K562 (cell line): ENCODE data around the gene ECSCR. TPM values are rescaled to one million over a fixed set of nuclear protein-coding genes. Genes with fewer than 3 reads are reported as not detected.

Experiments used
- ATAC-seq: fragments of 200-7000 bp; cut with Tn5 transposase; 3 replicates; pipeline ENCODE4 v1.9.1; 2020; ENCODE audit warnings: moderate library complexity
- BruUV-seq: library from RNA; stranded (reverse); fragments of 400-500 nt; replicated peaks from 2 replicates; lab custom pipeline; 2021; lab: Mats Ljungman, UMichigan
- CTCF ChIA-PET: fragments of 300-600 bp; formaldehyde crosslinking; extraction: SDS; loops from one replicate; lab custom pipeline; 2021; ENCODE audit warnings: low intra/inter-chr PET ratio; lab: Yijun Ruan, JAX
- POLR2A ChIA-PET: fragments of 300-600, 350-650 bp; sonication (Branson Sonifier 250); formaldehyde crosslinking; extraction: SDS; loops from one replicate; lab custom pipeline; 2021; ENCODE audit warnings: antibody characterized with exemption, inconsistent platforms; lab: Yijun Ruan, JAX
- DNase-seq, 4 experiments: peaks; one replicate each; pipeline versions ENCODE4 v3.0.0 to v3.0.0-alpha.2; 2011 to 2018; ENCODE audit warnings: low spot score in 3 of 4, mixed read lengths in 3 of 4; ENCODE audit errors: extremely low read depth in 1 of 4
- FAIRE-seq: peaks from 2 replicates; lab custom pipeline; 2011; peaks lifted over from hg19 to GRCh38; lab: Jason Lieb, UNC
- H2AFZ ChIP-seq: 2 replicates; pipeline ENCODE4 v1.6.0; 2011; ENCODE audit warnings: low read depth, low read length, control low read depth, inconsistent platforms
- H3K27ac ChIP-seq: fragments of 200-600 bp; 3 replicates; pipeline ENCODE4 v1.8.0; 2011; ENCODE audit warnings: low read depth, mild to moderate bottlenecking, control low read depth, inconsistent platforms, low read length, moderate library complexity, mixed read lengths; ENCODE audit errors: extremely low read depth
- H3K27me3 ChIP-seq, 2 experiments: fragments of 300-600 bp in 1 of 2; 2 replicates in 1 of 2; 3 replicates in 1 of 2; pipeline versions ENCODE4 v1.6.0 to v1.8.0; 2011; ENCODE audit warnings: inconsistent platforms in 2 of 2, low read length in 2 of 2, mild to moderate bottlenecking in 1 of 2, mixed read lengths in 1 of 2, moderate library complexity in 1 of 2; ENCODE audit not compliant: control insufficient read depth in 2 of 2, insufficient read depth in 2 of 2
- H3K36me3 ChIP-seq: fragments of 300-600 bp; 3 replicates; pipeline ENCODE4 v1.8.0; 2011; ENCODE audit warnings: mild to moderate bottlenecking, low read length, inconsistent platforms; ENCODE audit not compliant: control insufficient read depth, insufficient read depth
- H3K4me1 ChIP-seq, 2 experiments: fragments of 200-600 bp in 1 of 2; replicated peaks in 1 of 2; 2 replicates in 1 of 2; 3 replicates in 1 of 2; pipeline versions ENCODE4 v1.5.1 to v1.8.0; 2011; ENCODE audit warnings: inconsistent platforms in 2 of 2, low read length in 2 of 2, mild to moderate bottlenecking in 1 of 2, mixed read lengths in 1 of 2, moderate library complexity in 1 of 2; ENCODE audit not compliant: control insufficient read depth in 2 of 2, insufficient read depth in 2 of 2
- H3K4me2 ChIP-seq: 2 replicates; pipeline ENCODE4 v1.6.1; 2011; ENCODE audit warnings: low read length, control low read depth, inconsistent platforms, mixed read lengths; ENCODE audit not compliant: insufficient read depth
- H3K4me3 ChIP-seq: fragments of 200-600 bp; sonication (generic), shearing (Covaris generic); 2 replicates; pipeline ENCODE4 v1.5.1; 2016; ENCODE audit warnings: control low read depth, inconsistent platforms
- H3K79me2 ChIP-seq: fragments of 200-600 bp; 3 replicates; pipeline ENCODE4 v1.8.0; 2011; ENCODE audit warnings: low read length, inconsistent platforms; ENCODE audit not compliant: control insufficient read depth, insufficient read depth
- H3K9ac ChIP-seq, 2 experiments: 2 replicates each; pipeline versions ENCODE4 v1.6.0 to v1.6.1; 2011; ENCODE audit warnings: low read depth in 2 of 2, low read length in 2 of 2, control low read depth in 1 of 2, inconsistent platforms in 1 of 2, mild to moderate bottlenecking in 1 of 2, mixed read lengths in 1 of 2; ENCODE audit not compliant: insufficient read depth in 1 of 2
- H3K9me1 ChIP-seq: one replicate; pipeline ENCODE4 v1.6.0; 2011; ENCODE audit warnings: inconsistent platforms, mild to moderate bottlenecking, low read length, moderate library complexity; ENCODE audit not compliant: control insufficient read depth, insufficient read depth
- H3K9me3 ChIP-seq: replicated peaks from 2 replicates; pipeline ENCODE4 v1.5.1; 2011; ENCODE audit warnings: low read depth, low read length, inconsistent platforms; ENCODE audit not compliant: control insufficient read depth, insufficient read depth
- H4K20me1 ChIP-seq: replicated peaks from 2 replicates; pipeline ENCODE4 v1.6.1; 2011; ENCODE audit warnings: low read length, inconsistent platforms, mixed read lengths; ENCODE audit not compliant: control insufficient read depth, insufficient read depth
- BCL6 ChIP-seq: fragments of 250-450 bp; sonication (Bioruptor Pico); IDR thresholded peaks from 2 replicates; pipeline ENCODE4 v1.4.0; 2020
- CBFA2T3 ChIP-seq: fragments of 450-650 bp; IDR thresholded peaks from 2 replicates; pipeline ENCODE4 v1.6.1; 2017
- DNMT1 ChIP-seq: fragments of 450-650 bp; IDR thresholded peaks from 2 replicates; pipeline ENCODE4 v1.6.1; 2016; ENCODE audit warnings: antibody characterized with exemption, mild to moderate bottlenecking
- KAT2B ChIP-seq: IDR thresholded peaks from one replicate; pipeline ENCODE4 v1.6.1; 2012; ENCODE audit warnings: low read depth, mild to moderate bottlenecking, control low read depth, inconsistent platforms, low read length, moderate library complexity
- MLLT1 ChIP-seq, 2 experiments: fragments of 450-650 bp; IDR thresholded peaks; 2 replicates each; pipeline ENCODE4 v1.6.1; 2016
- MXI1 ChIP-seq: IDR thresholded peaks from 2 replicates; pipeline ENCODE4 v1.6.1; 2011; ENCODE audit warnings: low read depth, mild to moderate bottlenecking, improper control_type of control experiment, low read length
- NKRF ChIP-seq: fragments of 450-650 bp; IDR thresholded peaks from 2 replicates; pipeline ENCODE4 v1.6.1; 2016; ENCODE audit warnings: borderline replicate concordance
- PHF20 ChIP-seq: fragments of 450-650 bp; IDR thresholded peaks from 2 replicates; pipeline ENCODE4 v1.6.1; 2018; ENCODE audit not compliant: partially characterized antibody
- RAD21 ChIP-seq, 2 experiments: fragments of 250-450 bp in 1 of 2; fragments of 450-650 bp in 1 of 2; sonication (Bioruptor Pico) in 1 of 2; formaldehyde crosslinking in 1 of 2; IDR thresholded peaks in 1 of 2; conservative IDR thresholded peaks in 1 of 2; 2 replicates each; pipeline versions ENCODE4 v1.4.0 to v1.8.0; 2020 to 2022; ENCODE audit warnings: mild to moderate bottlenecking in 2 of 2, moderate library complexity in 1 of 2
- RBM34 ChIP-seq: fragments of 200-400 bp; formaldehyde crosslinking; IDR thresholded peaks from 2 replicates; pipeline ENCODE4 v1.6.1; 2018; ENCODE audit warnings: low read length, borderline replicate concordance; ENCODE audit not compliant: insufficient read depth
- TRIM24 ChIP-seq, 2 experiments: fragments of 450-650 bp; IDR thresholded peaks; 2 replicates each; pipeline ENCODE4 v1.6.1; 2016
- TSC22D4 ChIP-seq: fragments of 450-650 bp; IDR thresholded peaks from 2 replicates; pipeline ENCODE4 v1.6.1; 2016; ENCODE audit warnings: missing genetic modification characterization, missing biosample characterization, control low read depth
- ZBTB2 ChIP-seq: fragments of 450-650 bp; IDR thresholded peaks from 2 replicates; pipeline ENCODE4 v1.6.1; 2016; ENCODE audit warnings: antibody characterized with exemption
- WGBS: fragments of 100-300 bp; shearing (Covaris generic); methylation state at CpG from one replicate; pipeline ENCODE4 v1.1.6; 2016; ENCODE audit warnings: low coverage, mixed read lengths; ENCODE audit not compliant: insufficient coverage; ENCODE audit errors: missing lambda C conversion rate; 5-methylcytosine and 5-hydroxymethylcytosine counted together
- in situ Hi-C: fragments of 300-500 bp; cut with MboI; formaldehyde crosslinking; loops from 4 replicates; pipeline ENCODE4 v1.15.0; 2018; ENCODE audit warnings: inconsistent platforms, mixed read lengths
- intact Hi-C: fragments of 100-400 bp; cut with micrococcal nuclease; formaldehyde crosslinking; loops from 2 replicates; pipeline ENCODE4 v1.14.2; 2022
- polyA plus RNA-seq, 8 experiments: library from polyadenylated mRNA; depleted of rRNA in 4 of 8; stranded (reverse) in 5 of 8; unstranded in 3 of 8; fragments of >200 nt; fragmentation: Nextera tagmentation in 2 of 8; fragmentation: Illumina TruSeq in 1 of 8; extraction: Ambion mirVana in 2 of 8; extraction: Trizol in 1 of 8; gene quantifications; 2 replicates each; pipeline versions ENCODE4 v1.2.1 to v1.2.3, GENCODE V29; 2011 to 2014; ENCODE audit warnings: inconsistent platforms in 1 of 8, missing spikeins in 1 of 8
- total RNA-seq, 7 experiments: library from RNA; depleted of rRNA in 6 of 7; stranded (reverse); fragments of >200 nt in 6 of 7; fragmentation: Illumina TruSeq in 2 of 7; extraction: Trizol in 2 of 7; gene quantifications; 2 replicates each; pipeline versions ENCODE4 v1.2.1 to v1.2.3, GENCODE V29; 2011 to 2021; ENCODE audit warnings: low replicate concordance in 1 of 7
- TF ChIP-seq, protein P1 (sequence below): fragments of 450-650 bp; IDR thresholded peaks from 2 replicates; pipeline ENCODE4 v1.6.1; 2017; ENCODE audit warnings: antibody characterized with exemption

Gene ECSCR
- total and polyA plus RNA-seq, 9 of the 15 experiments (the other 6 are each of a cell fraction or from before 2014, with no cell fraction given), result 0.10 to 0.25 (median 0.13) TPM; not detected in 6

DNA sequence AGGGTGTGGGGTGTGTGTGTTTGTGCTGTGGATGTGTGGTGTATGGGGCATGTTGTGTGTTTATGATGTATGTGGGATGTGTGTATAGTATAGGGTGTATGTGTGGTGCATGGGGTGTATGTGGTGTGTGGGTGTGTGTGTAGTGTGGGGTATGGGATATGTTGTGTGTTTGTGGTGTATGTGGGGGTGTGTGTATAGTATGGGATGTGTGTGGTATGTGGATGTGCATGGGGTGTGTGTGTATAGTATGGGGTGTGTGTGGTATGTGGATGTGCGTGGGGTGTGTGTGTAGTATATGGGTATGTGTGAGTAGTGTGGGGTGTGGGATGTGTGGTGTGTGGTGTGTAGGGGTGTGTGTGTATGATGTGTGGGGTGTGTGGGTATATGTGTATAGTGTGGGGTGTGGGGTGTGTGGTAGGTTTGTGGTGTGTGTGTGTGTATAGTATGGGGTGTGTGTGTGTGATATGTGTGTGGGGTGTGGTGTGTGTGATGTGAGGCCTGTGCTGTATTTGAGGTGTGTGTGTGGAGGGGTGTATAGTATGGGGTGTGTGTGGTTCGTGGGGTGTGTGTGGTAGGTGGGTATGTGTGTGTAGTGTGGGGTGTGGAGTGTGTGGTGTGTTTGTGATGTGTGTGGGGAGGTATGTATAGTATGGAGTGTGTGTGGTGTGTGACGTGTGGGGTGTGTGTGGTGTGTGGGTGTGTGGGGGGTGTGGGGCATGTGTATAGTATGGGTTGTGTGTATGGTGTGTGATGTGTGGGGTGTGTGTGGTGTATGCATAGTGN, 10.5 kb downstream of the ECSCR start (continued):
- TF ChIP-seq DNMT1, result no peak
- no peak for TF ChIP-seq KAT2B
- TF ChIP-seq BCL6 (CRISPR knock-in tag), result no peak

DNA sequence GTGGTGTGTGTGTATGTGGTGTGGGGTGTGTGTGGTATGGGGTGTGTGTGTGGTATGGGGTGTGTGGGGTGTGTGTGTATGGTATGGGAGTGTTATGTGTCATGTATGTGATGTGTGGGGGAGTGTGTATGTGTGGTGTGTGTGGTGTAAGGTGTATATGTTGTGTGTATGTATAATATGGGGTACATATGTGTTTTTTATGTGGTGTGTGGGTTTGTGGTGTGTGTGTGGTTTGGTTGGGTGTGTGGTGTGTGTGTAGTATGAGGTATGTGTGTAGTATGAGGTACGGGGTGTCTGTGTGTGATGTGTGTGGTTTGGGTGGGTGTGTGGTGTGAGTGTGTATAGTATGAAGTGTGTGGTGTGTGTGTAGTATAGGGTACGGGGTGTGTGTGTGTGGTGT, 11.4 kb downstream of the ECSCR start:
- Histone ChIP-seq H3K36me3 (no peaks in the 10 kb centered on the region), H4K20me1 (no peaks in the 10 kb centered on the region), H3K27ac (no peak overlapping the region), H3K4me3 (no peak overlapping the region), H3K9me1 (peaks cover 4% of the 10 kb centered on the region), H3K4me2 (no peak overlapping the region), H3K4me1 (peaks cover 9 to 11% of the 10 kb centered on the region in 2 experiments; a peak in 4 of 5 replicates), H2AFZ (no peak overlapping the region), H3K9ac (no peak overlapping the region), H3K27me3 (no peaks in the 10 kb centered on the region), H3K79me2 (no peaks in the 10 kb centered on the region), H3K9me3 (no peaks in the 10 kb centered on the region)
- ATAC-seq, result no peak
- WGBS, result 63% methylated on average over 1 of the region's 2 CpGs
- BruUV-seq, result no TSS peak
- no peak for FAIRE-seq
- ChIA-PET CTCF (no interaction called here), POLR2A (interaction anchor here (0.6 kb wide), 1 partner anchor 654 kb away, joined by 4 read pairs; no protein-coding TSS in a partner anchor)
- DNase-seq, result no peak
- intact Hi-C loops (no loop called here), in situ Hi-C loops (no loop called here)
- no peak for TF ChIP-seq RBM34
- TF ChIP-seq NKRF, result peak; percentile 28; the same call in 1 of the 2 replicates
- TF ChIP-seq MXI1, result no peak
- 0 out of 4 replicates have a peak, but pooled peaks of 1 of the 2 experiments have one; percentile 5 for TF ChIP-seq TRIM24 (IDR thresholded peaks at IDR 0.05)
- 0 out of 2 replicates have a peak, but pooled peaks have one; percentile 78 for TF ChIP-seq TSC22D4 (tag)
- TF ChIP-seq PHF20, result peak; percentile 23
- TF ChIP-seq, protein P1, sequence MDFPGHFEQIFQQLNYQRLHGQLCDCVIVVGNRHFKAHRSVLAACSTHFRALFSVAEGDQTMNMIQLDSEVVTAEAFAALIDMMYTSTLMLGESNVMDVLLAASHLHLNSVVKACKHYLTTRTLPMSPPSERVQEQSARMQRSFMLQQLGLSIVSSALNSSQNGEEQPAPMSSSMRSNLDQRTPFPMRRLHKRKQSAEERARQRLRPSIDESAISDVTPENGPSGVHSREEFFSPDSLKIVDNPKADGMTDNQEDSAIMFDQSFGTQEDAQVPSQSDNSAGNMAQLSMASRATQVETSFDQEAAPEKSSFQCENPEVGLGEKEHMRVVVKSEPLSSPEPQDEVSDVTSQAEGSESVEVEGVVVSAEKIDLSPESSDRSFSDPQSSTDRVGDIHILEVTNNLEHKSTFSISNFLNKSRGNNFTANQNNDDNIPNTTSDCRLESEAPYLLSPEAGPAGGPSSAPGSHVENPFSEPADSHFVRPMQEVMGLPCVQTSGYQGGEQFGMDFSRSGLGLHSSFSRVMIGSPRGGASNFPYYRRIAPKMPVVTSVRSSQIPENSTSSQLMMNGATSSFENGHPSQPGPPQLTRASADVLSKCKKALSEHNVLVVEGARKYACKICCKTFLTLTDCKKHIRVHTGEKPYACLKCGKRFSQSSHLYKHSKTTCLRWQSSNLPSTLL, result 0 out of 2 replicates have a peak, but pooled peaks have one; percentile 29
- no peak for TF ChIP-seq CBFA2T3
- TF ChIP-seq ZBTB2, result no peak
- 0 out of 4 replicates have a peak, but pooled peaks of 1 of the 2 experiments have one; percentile 18 for TF ChIP-seq MLLT1 (IDR thresholded peaks at IDR 0.05)
- no peak for TF ChIP-seq RAD21 (CRISPR knock-in tag; conservative IDR thresholded peaks at IDR 0.05 in 1 of 2, IDR thresholded peaks at IDR 0.05 in 1 of 2)
